ENCODE data around the gene COBL. TPM values are rescaled to one million over a fixed set of nuclear protein-coding genes. Genes with fewer than 3 reads are reported as not detected.

The COBL gene
- total RNA-seq, 1 experiment from 2014 or later: 52.3 TPM

GRCh38 chr7:51152706-51153200, 163.9 kb downstream of the COBL start:
- no peaks in the 10 kb centered on the region for H3K23me2 ChIP-seq (ENCODE audit: insufficient read length, low read depth, low read length, poor library complexity, severe bottlenecking)
- H4K91ac ChIP-seq (ENCODE audit: insufficient read length, low read depth, low read length): no peak overlapping the region
- H3K4me1 Mint-ChIP-seq: peaks cover 14 to 16% of the 10 kb centered on the region in 2 experiments
- peak overlapping the region in 1 of 3 experiments; percentile 19; a peak in 1 of 7 replicates for H3K27ac Mint-ChIP-seq
- DNase-seq: no peak
- no peak overlapping the region for H3K56ac ChIP-seq (ENCODE audit: insufficient read length, low read depth, low read length)
- no peaks in the 10 kb centered on the region for H3K9me3 ChIP-seq (ENCODE audit: control insufficient read depth, low read depth, low read length)
- no peaks in the 10 kb centered on the region for H3K27me3 Mint-ChIP-seq (ENCODE audit: low read depth)
- no peak overlapping the region for H2BK15ac ChIP-seq (ENCODE audit: low read depth, low read length)
- no peak overlapping the region for H2AFZ ChIP-seq (ENCODE audit: low read length)
- no peaks in the 10 kb centered on the region for H3K79me1 ChIP-seq (ENCODE audit: insufficient read depth, low read depth, low read length, poor library complexity, severe bottlenecking)
- H3K23ac ChIP-seq (ENCODE audit: insufficient read length, low read depth, low read length): no peak overlapping the region
- no CpG with 5 or more reads among the region's 4 CpGs for WGBS (ENCODE audit: extremely low coverage, insufficient read length, low lambda C conversion rate)
- no peak overlapping the region for H3K14ac ChIP-seq (ENCODE audit: insufficient read depth, low read length)
- no peak overlapping the region for H3K18ac ChIP-seq (ENCODE audit: insufficient read length, low read depth, low read length)
- H4K5ac ChIP-seq (ENCODE audit: insufficient read length, low read depth, low read length): no peak overlapping the region
- TF ChIP-seq, protein P1, sequence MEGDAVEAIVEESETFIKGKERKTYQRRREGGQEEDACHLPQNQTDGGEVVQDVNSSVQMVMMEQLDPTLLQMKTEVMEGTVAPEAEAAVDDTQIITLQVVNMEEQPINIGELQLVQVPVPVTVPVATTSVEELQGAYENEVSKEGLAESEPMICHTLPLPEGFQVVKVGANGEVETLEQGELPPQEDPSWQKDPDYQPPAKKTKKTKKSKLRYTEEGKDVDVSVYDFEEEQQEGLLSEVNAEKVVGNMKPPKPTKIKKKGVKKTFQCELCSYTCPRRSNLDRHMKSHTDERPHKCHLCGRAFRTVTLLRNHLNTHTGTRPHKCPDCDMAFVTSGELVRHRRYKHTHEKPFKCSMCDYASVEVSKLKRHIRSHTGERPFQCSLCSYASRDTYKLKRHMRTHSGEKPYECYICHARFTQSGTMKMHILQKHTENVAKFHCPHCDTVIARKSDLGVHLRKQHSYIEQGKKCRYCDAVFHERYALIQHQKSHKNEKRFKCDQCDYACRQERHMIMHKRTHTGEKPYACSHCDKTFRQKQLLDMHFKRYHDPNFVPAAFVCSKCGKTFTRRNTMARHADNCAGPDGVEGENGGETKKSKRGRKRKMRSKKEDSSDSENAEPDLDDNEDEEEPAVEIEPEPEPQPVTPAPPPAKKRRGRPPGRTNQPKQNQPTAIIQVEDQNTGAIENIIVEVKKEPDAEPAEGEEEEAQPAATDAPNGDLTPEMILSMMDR (conservative IDR thresholded peaks at IDR 0.05): no peak
- peaks cover 9% of the 10 kb centered on the region; the same call in 1 of the 2 replicates for H3K4me1 ChIP-seq (ENCODE audit: insufficient read depth, low read length)
- no peak overlapping the region for H2BK120ac ChIP-seq (ENCODE audit: low read depth, low read length, poor library complexity, severe bottlenecking)
- no peak overlapping the region for H3K9ac ChIP-seq (ENCODE audit: extremely low read depth, insufficient read length, low read length)
- H3K27ac ChIP-seq (ENCODE audit: insufficient read length, low read depth, low read length): no peak overlapping the region
- H3K27me3 ChIP-seq (ENCODE audit: insufficient read depth, low read length): no peaks in the 10 kb centered on the region
- no peak overlapping the region for H2BK5ac ChIP-seq (ENCODE audit: insufficient read length, low read length)
- no peak overlapping the region for H3K4me2 ChIP-seq (ENCODE audit: insufficient read depth, insufficient read length, low read length)
- H3K4me3 Mint-ChIP-seq: no peak overlapping the region
- H2BK20ac ChIP-seq (ENCODE audit: low read depth, low read length, poor library complexity, severe bottlenecking): no peak overlapping the region
- no peak overlapping the region for H3K4ac ChIP-seq (ENCODE audit: low read depth, low read length)
- H3K79me2 ChIP-seq (ENCODE audit: insufficient read depth, low read length): no peaks in the 10 kb centered on the region
- H3K9me3 Mint-ChIP-seq: peaks cover 12 to 13% of the 10 kb centered on the region in 2 experiments
- H2AK5ac ChIP-seq (ENCODE audit: insufficient read length, low read length): no peak overlapping the region
- no peak overlapping the region for H2BK12ac ChIP-seq (ENCODE audit: insufficient read length, low read depth, low read length)
- H3T11ph ChIP-seq (ENCODE audit: low read length): no peak overlapping the region
- no peak overlapping the region for H4K8ac ChIP-seq (replicated peaks; ENCODE audit: insufficient read length, low read depth, low read length)
- H4K20me1 ChIP-seq (ENCODE audit: control insufficient read depth, insufficient read depth, insufficient read length): no peaks in the 10 kb centered on the region
- peaks cover 4 to 29% (median 28%) of the 10 kb centered on the region in 3 experiments for H3K36me3 Mint-ChIP-seq (ENCODE audit: insufficient read depth in 1 of 3, low read depth in 3 of 3)

Measured in H9 (cell line).